GM12874 (cell line): Measurements from ENCODE around the gene CCDC15.

Experiments
- TF ChIP-seq, protein P1 (sequence below): IDR thresholded peaks from 2 replicates; pipeline ENCODE4 v1.5.1; 2011; ENCODE audit warnings: low read depth, mild to moderate bottlenecking, control low read depth, low read length, moderate library complexity; ENCODE audit not compliant: insufficient read depth

The CCDC15 gene

DNA sequence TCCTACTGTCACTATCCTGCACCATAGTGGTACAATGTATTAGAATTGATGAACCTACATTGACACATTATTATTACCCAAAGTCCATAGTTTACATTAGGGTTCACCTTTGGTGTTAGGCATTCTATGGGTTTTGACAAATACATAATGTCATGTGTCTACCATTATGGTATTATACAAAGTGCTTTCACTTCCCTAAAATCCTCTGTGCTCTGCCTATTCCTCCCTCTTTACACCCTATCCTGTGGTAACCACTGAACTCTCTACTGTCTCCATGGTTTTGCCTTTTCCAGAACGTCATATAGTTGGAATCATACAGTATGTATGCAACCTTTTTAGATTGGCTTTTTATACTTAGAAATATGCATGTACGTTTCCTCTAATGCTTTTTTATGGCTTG, 51.5 kb downstream of the CCDC15 start:
- TF ChIP-seq, protein P1, sequence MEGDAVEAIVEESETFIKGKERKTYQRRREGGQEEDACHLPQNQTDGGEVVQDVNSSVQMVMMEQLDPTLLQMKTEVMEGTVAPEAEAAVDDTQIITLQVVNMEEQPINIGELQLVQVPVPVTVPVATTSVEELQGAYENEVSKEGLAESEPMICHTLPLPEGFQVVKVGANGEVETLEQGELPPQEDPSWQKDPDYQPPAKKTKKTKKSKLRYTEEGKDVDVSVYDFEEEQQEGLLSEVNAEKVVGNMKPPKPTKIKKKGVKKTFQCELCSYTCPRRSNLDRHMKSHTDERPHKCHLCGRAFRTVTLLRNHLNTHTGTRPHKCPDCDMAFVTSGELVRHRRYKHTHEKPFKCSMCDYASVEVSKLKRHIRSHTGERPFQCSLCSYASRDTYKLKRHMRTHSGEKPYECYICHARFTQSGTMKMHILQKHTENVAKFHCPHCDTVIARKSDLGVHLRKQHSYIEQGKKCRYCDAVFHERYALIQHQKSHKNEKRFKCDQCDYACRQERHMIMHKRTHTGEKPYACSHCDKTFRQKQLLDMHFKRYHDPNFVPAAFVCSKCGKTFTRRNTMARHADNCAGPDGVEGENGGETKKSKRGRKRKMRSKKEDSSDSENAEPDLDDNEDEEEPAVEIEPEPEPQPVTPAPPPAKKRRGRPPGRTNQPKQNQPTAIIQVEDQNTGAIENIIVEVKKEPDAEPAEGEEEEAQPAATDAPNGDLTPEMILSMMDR, result no peak

DNA sequence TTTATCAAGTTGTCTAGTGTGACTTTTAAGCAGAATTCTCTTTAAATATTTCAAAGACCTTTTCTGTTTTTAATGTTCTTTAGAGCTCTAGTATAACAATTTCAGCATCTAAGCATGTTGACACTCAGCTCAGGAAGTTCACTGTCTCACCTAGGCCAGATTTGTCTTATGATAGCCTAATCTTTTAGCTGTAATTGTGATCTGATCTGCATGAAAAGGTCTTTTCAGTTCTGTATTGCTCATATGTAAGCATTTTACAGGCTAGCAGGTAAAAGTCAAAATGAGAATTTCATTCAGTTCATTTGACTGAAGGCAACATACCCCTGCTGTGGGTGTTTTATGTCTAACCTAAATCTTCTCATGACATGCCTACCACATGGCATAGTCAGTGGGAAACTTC, 62.4 kb downstream of the CCDC15 start:
- TF ChIP-seq, protein P1, result no peak

DNA sequence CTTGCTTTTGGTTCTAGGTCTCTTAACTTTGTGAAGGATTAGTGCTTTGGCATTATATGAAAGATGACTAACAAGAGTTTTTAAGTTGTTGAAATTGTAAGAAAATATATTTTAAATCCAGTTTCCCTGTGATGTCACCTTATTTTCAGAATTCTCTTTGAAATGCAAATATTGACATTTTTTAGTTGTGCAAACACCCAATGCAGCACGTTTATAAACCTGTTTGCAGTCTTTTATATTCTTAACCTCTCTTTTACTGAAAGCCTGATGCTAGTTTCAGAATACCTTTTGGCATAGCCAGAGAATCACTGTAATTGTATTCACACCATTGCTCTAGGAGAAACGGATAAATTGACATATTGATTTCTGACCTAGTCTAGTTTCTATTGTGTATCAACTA, 66.3 kb downstream of the CCDC15 start:
- TF ChIP-seq, protein P1, result no peak

DNA sequence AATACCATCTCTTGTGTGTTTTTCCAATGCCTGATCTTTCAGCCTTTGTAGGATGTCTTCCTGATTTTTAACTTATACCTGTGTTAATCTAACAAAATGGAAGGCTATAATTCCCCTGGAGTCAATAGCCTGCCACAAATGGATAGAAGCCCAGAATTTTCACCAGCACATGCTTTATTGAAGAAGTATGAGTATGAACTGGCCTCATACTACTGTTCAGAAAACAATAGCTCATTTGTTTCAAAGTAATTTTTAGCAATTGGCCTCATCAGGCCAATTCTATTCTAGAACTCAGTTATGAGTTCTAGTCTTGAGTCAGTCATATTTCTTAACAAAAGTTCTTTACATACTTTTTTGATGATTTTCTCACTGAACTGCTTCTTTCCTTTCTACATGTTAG, 68.5 kb downstream of the CCDC15 start:
- TF ChIP-seq, protein P1, result no peak

DNA sequence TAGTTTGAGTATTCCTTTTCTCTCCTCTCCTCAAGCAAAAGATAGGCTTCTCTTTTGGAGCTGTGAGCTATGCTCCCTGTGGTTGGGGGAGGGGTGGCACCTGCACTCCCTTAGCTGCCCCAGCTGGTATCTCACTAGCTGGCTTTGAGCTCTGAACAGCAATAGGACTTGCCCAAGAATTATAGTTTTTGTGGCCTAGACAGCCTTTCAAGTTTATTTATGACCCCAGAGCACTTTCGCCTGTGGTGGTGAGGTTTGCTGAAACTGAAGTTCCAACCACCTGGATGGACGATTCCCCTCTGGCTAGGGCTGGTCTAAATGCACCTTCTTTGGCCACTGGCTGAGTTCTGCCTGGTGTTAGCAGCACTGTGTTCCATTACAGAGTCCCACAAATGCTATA, 72.0 kb downstream of the CCDC15 start:
- TF ChIP-seq, protein P1, result no peak

DNA sequence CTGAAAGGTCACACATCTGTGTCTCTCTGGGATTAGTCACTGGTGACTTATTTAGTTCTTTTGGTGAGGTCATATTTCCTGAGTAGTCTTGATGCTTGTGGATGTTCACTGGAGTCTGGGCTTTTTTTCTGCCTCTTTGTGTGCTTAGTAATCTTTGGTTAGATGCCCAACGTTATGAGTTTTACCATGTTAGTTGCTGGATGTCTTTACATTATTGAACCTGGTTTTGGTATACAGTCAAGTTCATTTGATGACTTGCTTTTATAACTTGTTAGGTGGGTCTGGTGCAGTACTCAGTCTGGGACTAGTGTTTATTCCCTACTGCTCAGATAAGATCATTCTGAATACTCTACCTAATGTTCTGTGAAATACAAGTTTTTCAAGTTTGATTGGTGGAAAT, 82.9 kb downstream of the CCDC15 start:
- TF ChIP-seq, protein P1, result no peak

DNA sequence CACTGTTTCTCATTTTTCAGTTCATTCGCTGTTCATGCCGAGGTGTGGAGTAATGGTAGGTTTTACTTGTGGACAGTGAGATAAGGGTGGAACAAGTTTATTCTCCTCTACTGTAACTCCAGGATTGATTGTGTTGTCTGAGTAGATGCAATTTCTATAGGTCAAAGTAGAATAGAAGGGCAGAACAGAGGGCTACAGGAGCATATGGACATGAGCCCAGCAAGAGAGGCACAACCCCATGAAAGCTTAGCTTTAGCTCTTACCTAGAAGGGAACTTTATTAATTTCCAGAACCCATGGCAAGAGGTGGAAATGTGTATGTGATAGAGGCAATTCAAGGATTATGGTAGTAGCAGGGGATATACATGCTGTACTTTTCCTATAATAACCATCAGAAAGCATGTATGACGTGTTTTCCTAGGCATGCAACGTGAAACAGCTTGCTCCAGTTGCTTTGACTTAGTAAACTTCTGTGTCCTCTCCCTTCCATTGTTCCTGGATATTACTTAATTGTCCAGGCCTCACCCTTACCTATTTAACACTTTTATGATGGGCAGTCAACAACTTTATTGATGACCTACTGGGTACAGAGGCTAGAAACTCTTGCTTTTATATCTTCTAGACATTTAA, 95.3 kb downstream of the CCDC15 start:
- TF ChIP-seq, protein P1, result no peak
